Left cardiac atrium (tissue), 4 donors: Measurements from ENCODE around the gene MAGI2. TPM values are rescaled to one million over a fixed set of nuclear protein-coding genes. Genes with fewer than 3 reads are reported as not detected.

Experiments used
- ATAC-seq, 2 donors: fragments of 200-7000 bp; cut with Tn5 transposase; one replicate each; pipeline ENCODE4 v1.9.1; 2020; ENCODE audit warnings: mild to moderate bottlenecking in 2 of 2, moderate library complexity in 2 of 2
- DNase-seq: peaks from one replicate; pipeline ENCODE4 v3.0.0-alpha.2; 2020
- intact Hi-C, 2 donors: fragments of 100-400 bp; cut with DNase I; formaldehyde crosslinking; loops; one replicate each; pipeline versions ENCODE4 v1.14.1 to v1.15.1; 2022 to 2023
- total RNA-seq, 2 donors: library from RNA; stranded (reverse); fragmentation: NEBNext Ultra II Directional; extraction: Animal tissue kit (Norgen Biotek cat#: 25700); gene quantifications; one replicate each; pipeline ENCODE4 v1.2.1, GENCODE V29; 2021
- donor health status: DM: no; HTN: yes; CAD: no.
- donor health status: DM: no; HTN: yes; CAD: no; lungs with severe emphysema.
- donor health status: DM: yes; HTN: yes; CAD: no.
- donor health status: Dilated cardiomyopathy.

MAGI2 gene
- total RNA-seq, 2 donors from 2014 or later = 7.2 to 8.7 TPM

GRCh38 chr7:78184299-78184698 lies 1269.2 kb downstream of the MAGI2 start:
- no peak for ATAC-seq

GRCh38 chr7:78179827-78180477 lies 1273.5 kb downstream of the MAGI2 start:
- DNase-seq (no peak), ATAC-seq (no peak)
- intact Hi-C loops = no loop called here

More at GRCh38 chr7:78184299-78184698, 1269.2 kb downstream of the MAGI2 start:
- DNase-seq = no peak
- intact Hi-C loops = no loop called here

GRCh38 chr7:78179211-78179610 lies 1274.3 kb downstream of the MAGI2 start:
- ATAC-seq = no peak
- intact Hi-C loops = no loop called here
- no peak for DNase-seq

GRCh38 chr7:78178319-78178718 lies 1275.1 kb downstream of the MAGI2 start:
- ATAC-seq (no peak), DNase-seq (no peak)
- intact Hi-C loops = no loop called here

- ATAC-seq (peak; percentile 18 to 30), DNase-seq (no peak)
- intact Hi-C loops = no loop called here
Observed at GRCh38 chr7:78176171-78176570, 1277.3 kb downstream of the MAGI2 start.

- DNase-seq (no peak), ATAC-seq (no peak)
- intact Hi-C loops = no loop called here
Observed at GRCh38 chr7:78175330-78176100, 1278.0 kb downstream of the MAGI2 start.

- no peak for ATAC-seq
- intact Hi-C loops = no loop called here
- no peak for DNase-seq
Observed at GRCh38 chr7:78173666-78174065, 1279.8 kb downstream of the MAGI2 start.

- intact Hi-C loops = no loop called here
- no peak for ATAC-seq
- DNase-seq = no peak
Observed at GRCh38 chr7:78172933-78173591, 1280.4 kb downstream of the MAGI2 start.

- DNase-seq = no peak
- intact Hi-C loops = no loop called here
- ATAC-seq = no peak
Observed at GRCh38 chr7:78172267-78172757, 1281.2 kb downstream of the MAGI2 start.

- ATAC-seq (no peak), DNase-seq (no peak)
- intact Hi-C loops = no loop called here
Observed at GRCh38 chr7:78171398-78171797, 1282.1 kb downstream of the MAGI2 start.

GRCh38 chr7:78170815-78171214 lies 1282.7 kb downstream of the MAGI2 start:
- intact Hi-C loops = no loop called here
- ATAC-seq (no peak), DNase-seq (no peak)

GRCh38 chr7:78169992-78170391 lies 1283.5 kb downstream of the MAGI2 start:
- DNase-seq (no peak), ATAC-seq (no peak)
- intact Hi-C loops = no loop called here

GRCh38 chr7:78168865-78169264 lies 1284.6 kb downstream of the MAGI2 start:
- ATAC-seq (no peak), DNase-seq (no peak)
- intact Hi-C loops = no loop called here

- DNase-seq = no peak
- intact Hi-C loops = no loop called here
Observed at GRCh38 chr7:78167860-78168259, 1285.6 kb downstream of the MAGI2 start.

GRCh38 chr7:78165854-78166253 lies 1287.6 kb downstream of the MAGI2 start:
- intact Hi-C loops = no loop called here
- ATAC-seq (no peak), DNase-seq (no peak)

More at GRCh38 chr7:78167860-78168259, 1285.6 kb downstream of the MAGI2 start:
- no peak for ATAC-seq

GRCh38 chr7:78165454-78165853 lies 1288.0 kb downstream of the MAGI2 start:
- no peak for DNase-seq
- intact Hi-C loops = no loop called here
- ATAC-seq = no peak

- intact Hi-C loops = no loop called here
- ATAC-seq = peak in 1 of 2 donors; percentile 47
Observed at GRCh38 chr7:78164459-78164858, 1289.0 kb downstream of the MAGI2 start.

GRCh38 chr7:78161781-78162180 lies 1291.7 kb downstream of the MAGI2 start:
- ATAC-seq (no peak), DNase-seq (no peak)
- intact Hi-C loops = no loop called here

More at GRCh38 chr7:78164459-78164858, 1289.0 kb downstream of the MAGI2 start:
- no peak for DNase-seq

- DNase-seq (no peak), ATAC-seq (no peak)
- intact Hi-C loops = no loop called here
Observed at GRCh38 chr7:78159545-78159944, 1293.9 kb downstream of the MAGI2 start.

- ATAC-seq = no peak
- intact Hi-C loops = no loop called here
- no peak for DNase-seq
Observed at GRCh38 chr7:78153285-78153684, 1300.2 kb downstream of the MAGI2 start.
